ENCODE measurements around the gene CAMTA2.
A peak's percentile ranks its signal among the peaks of the same experiment; 100 is the strongest.

Gene CAMTA2

GRCh38 chr17:4980644-4981216 lies 6.7 kb downstream of the CAMTA2 start:
- H3K36me3 ChIP-seq (ENCODE audit: control insufficient read depth, insufficient read depth, low read length), result peaks cover 59% of the 10 kb centered on the region
- no peaks in the 10 kb centered on the region for H3K4me1 ChIP-seq (ENCODE audit: control insufficient read depth, insufficient read depth, low read length, poor library complexity, severe bottlenecking)
- H3K9me3 ChIP-seq (ENCODE audit: control insufficient read depth, low read length), result no peaks in the 10 kb centered on the region
- 34 to 58% methylated on average over 3 to 4 of the region's 6 CpGs for WGBS, 2 experiments (ENCODE audit: insufficient coverage in 2 of 2)
- no peak overlapping the region for H3K27ac ChIP-seq (ENCODE audit: low read depth, low read length, severe bottlenecking)
- H3K4me3 ChIP-seq (ENCODE audit: extremely low read depth, insufficient read depth, low read length, poor library complexity, severe bottlenecking), result no peak overlapping the region

- Histone ChIP-seq H3K4me3 (ENCODE audit: extremely low read depth, insufficient read depth, low read length, poor library complexity, severe bottlenecking) (no peak overlapping the region), H3K9me3 (ENCODE audit: control insufficient read depth, low read length) (no peaks in the 10 kb centered on the region), H3K27ac (ENCODE audit: low read depth, low read length, severe bottlenecking) (no peak overlapping the region), H3K4me1 (ENCODE audit: control insufficient read depth, insufficient read depth, low read length, poor library complexity, severe bottlenecking) (no peaks in the 10 kb centered on the region), H3K36me3 (ENCODE audit: control insufficient read depth, insufficient read depth, low read length) (peaks cover 69% of the 10 kb centered on the region)
Observed at GRCh38 chr17:4978726-4979125, 8.7 kb downstream of the CAMTA2 start.

GRCh38 chr17:4974115-4974670 lies 13.3 kb downstream of the CAMTA2 start:
- Histone ChIP-seq H3K36me3 (ENCODE audit: control insufficient read depth, insufficient read depth, low read length) (peaks cover 74% of the 10 kb centered on the region), H3K27ac (ENCODE audit: low read depth, low read length, severe bottlenecking) (no peak overlapping the region), H3K9me3 (ENCODE audit: control insufficient read depth, low read length) (no peaks in the 10 kb centered on the region), H3K4me1 (ENCODE audit: control insufficient read depth, insufficient read depth, low read length, poor library complexity, severe bottlenecking) (peaks cover 6% of the 10 kb centered on the region), H3K4me3 (ENCODE audit: extremely low read depth, insufficient read depth, low read length, poor library complexity, severe bottlenecking) (no peak overlapping the region)
- 97 to 100% methylated on average over 4 to 5 of the region's 9 CpGs for WGBS, 2 experiments (ENCODE audit: insufficient coverage in 2 of 2)

- Histone ChIP-seq H3K36me3 (ENCODE audit: control insufficient read depth, insufficient read depth, low read length) (peaks cover 68% of the 10 kb centered on the region), H3K4me3 (ENCODE audit: extremely low read depth, insufficient read depth, low read length, poor library complexity, severe bottlenecking) (no peak overlapping the region), H3K4me1 (ENCODE audit: control insufficient read depth, insufficient read depth, low read length, poor library complexity, severe bottlenecking) (peaks cover 6% of the 10 kb centered on the region), H3K27ac (ENCODE audit: low read depth, low read length, severe bottlenecking) (no peak overlapping the region), H3K9me3 (ENCODE audit: control insufficient read depth, low read length) (no peaks in the 10 kb centered on the region)
- 94 to 98% methylated on average over 9 of the region's 10 CpGs for WGBS, 2 experiments (ENCODE audit: insufficient coverage in 2 of 2)
Observed at GRCh38 chr17:4973256-4974114, 14.0 kb downstream of the CAMTA2 start.

GRCh38 chr17:4972752-4973151 lies 14.7 kb downstream of the CAMTA2 start:
- 80 to 91% methylated on average over 8 to 12 of the region's 12 CpGs for WGBS, 2 experiments (ENCODE audit: insufficient coverage in 2 of 2)
- Histone ChIP-seq H3K4me3 (ENCODE audit: extremely low read depth, insufficient read depth, low read length, poor library complexity, severe bottlenecking) (no peak overlapping the region), H3K36me3 (ENCODE audit: control insufficient read depth, insufficient read depth, low read length) (peaks cover 61% of the 10 kb centered on the region)

GRCh38 chr17:4972322-4972721 lies 15.2 kb downstream of the CAMTA2 start:
- Histone ChIP-seq H3K36me3 (ENCODE audit: control insufficient read depth, insufficient read depth, low read length) (peaks cover 56% of the 10 kb centered on the region), H3K9me3 (ENCODE audit: control insufficient read depth, low read length) (no peaks in the 10 kb centered on the region), H3K4me3 (ENCODE audit: extremely low read depth, insufficient read depth, low read length, poor library complexity, severe bottlenecking) (no peak overlapping the region), H3K27ac (ENCODE audit: low read depth, low read length, severe bottlenecking) (no peak overlapping the region), H3K4me1 (ENCODE audit: control insufficient read depth, insufficient read depth, low read length, poor library complexity, severe bottlenecking) (peaks cover 6% of the 10 kb centered on the region)
- 87 to 92% methylated on average over 6 of the region's 12 CpGs for WGBS, 2 experiments (ENCODE audit: insufficient coverage in 2 of 2)

More at GRCh38 chr17:4972752-4973151, 14.7 kb downstream of the CAMTA2 start:
- peaks cover 6% of the 10 kb centered on the region for H3K4me1 ChIP-seq (ENCODE audit: control insufficient read depth, insufficient read depth, low read length, poor library complexity, severe bottlenecking)
- H3K9me3 ChIP-seq (ENCODE audit: control insufficient read depth, low read length), result no peaks in the 10 kb centered on the region
- no peak overlapping the region for H3K27ac ChIP-seq (ENCODE audit: low read depth, low read length, severe bottlenecking)

GRCh38 chr17:4971826-4972225 lies 15.6 kb downstream of the CAMTA2 start:
- Histone ChIP-seq H3K4me3 (ENCODE audit: extremely low read depth, insufficient read depth, low read length, poor library complexity, severe bottlenecking) (no peak overlapping the region), H3K27ac (ENCODE audit: low read depth, low read length, severe bottlenecking) (no peak overlapping the region)
- WGBS, 2 experiments (ENCODE audit: insufficient coverage in 2 of 2), result 84 to 98% methylated on average over 4 to 5 of the region's 6 CpGs

GRCh38 chr17:4970273-4970672 lies 17.2 kb downstream of the CAMTA2 start:
- peaks cover 54% of the 10 kb centered on the region for H3K36me3 ChIP-seq (ENCODE audit: control insufficient read depth, insufficient read depth, low read length)
- peaks cover 10% of the 10 kb centered on the region for H3K4me1 ChIP-seq (ENCODE audit: control insufficient read depth, insufficient read depth, low read length, poor library complexity, severe bottlenecking)
- WGBS, 2 experiments (ENCODE audit: insufficient coverage in 2 of 2), result 96 to 100% methylated on average over 1 to 5 of the region's 8 CpGs
- no peak overlapping the region for H3K27ac ChIP-seq (ENCODE audit: low read depth, low read length, severe bottlenecking)
- H3K9me3 ChIP-seq (ENCODE audit: control insufficient read depth, low read length), result peaks cover 1% of the 10 kb centered on the region
- H3K4me3 ChIP-seq (ENCODE audit: extremely low read depth, insufficient read depth, low read length, poor library complexity, severe bottlenecking), result no peak overlapping the region

More at GRCh38 chr17:4971826-4972225, 15.6 kb downstream of the CAMTA2 start:
- Histone ChIP-seq H3K9me3 (ENCODE audit: control insufficient read depth, low read length) (no peaks in the 10 kb centered on the region), H3K36me3 (ENCODE audit: control insufficient read depth, insufficient read depth, low read length) (peaks cover 52% of the 10 kb centered on the region), H3K4me1 (ENCODE audit: control insufficient read depth, insufficient read depth, low read length, poor library complexity, severe bottlenecking) (peaks cover 6% of the 10 kb centered on the region)

- Histone ChIP-seq H3K27ac (ENCODE audit: low read depth, low read length, severe bottlenecking) (peak overlapping the region; percentile 97), H3K36me3 (ENCODE audit: control insufficient read depth, insufficient read depth, low read length) (peaks cover 60% of the 10 kb centered on the region), H3K4me3 (ENCODE audit: extremely low read depth, insufficient read depth, low read length, poor library complexity, severe bottlenecking) (peak overlapping the region; percentile 81), H3K9me3 (ENCODE audit: control insufficient read depth, low read length) (peaks cover 4% of the 10 kb centered on the region), H3K4me1 (ENCODE audit: control insufficient read depth, insufficient read depth, low read length, poor library complexity, severe bottlenecking) (peaks cover 10% of the 10 kb centered on the region)
- WGBS, 2 experiments (ENCODE audit: insufficient coverage in 2 of 2), result 86% methylated on average over 16 of the region's 16 CpGs
Observed at GRCh38 chr17:4969551-4970173, 17.8 kb downstream of the CAMTA2 start.

GRCh38 chr17:4969047-4969550 lies 18.4 kb downstream of the CAMTA2 start:
- Histone ChIP-seq H3K36me3 (ENCODE audit: control insufficient read depth, insufficient read depth, low read length) (peaks cover 57% of the 10 kb centered on the region), H3K4me1 (ENCODE audit: control insufficient read depth, insufficient read depth, low read length, poor library complexity, severe bottlenecking) (peaks cover 10% of the 10 kb centered on the region), H3K27ac (ENCODE audit: low read depth, low read length, severe bottlenecking) (peak overlapping the region; percentile 97), H3K4me3 (ENCODE audit: extremely low read depth, insufficient read depth, low read length, poor library complexity, severe bottlenecking) (peak overlapping the region; percentile 81), H3K9me3 (ENCODE audit: control insufficient read depth, low read length) (peaks cover 4% of the 10 kb centered on the region)
- WGBS, 2 experiments (ENCODE audit: insufficient coverage in 2 of 2), result 9 to 29% methylated on average over 14 to 15 of the region's 15 CpGs

Measured in mesodermal cell (in vitro differentiated cells).